Cardiac muscle cell (in vitro differentiated cells and primary cell): ENCODE data around the gene GPR37. TPM values are rescaled to one million over a fixed set of nuclear protein-coding genes. Genes with fewer than 3 reads are reported as not detected.

Experiments used
- DNase-seq, 2 donors: peaks; one replicate each; pipeline versions ENCODE4 v3.0.0 to v3.0.0-alpha.2; 2010 to 2017; ENCODE audit warnings: low read depth in 1 of 2, low spot score in 1 of 2
- H3K27ac ChIP-seq: fragments of 200-600 bp; sonication (generic); 2 replicates; pipeline ENCODE4 v1.5.1; 2016
- H3K27me3 ChIP-seq: fragments of 200-600 bp; sonication (generic); 2 replicates; pipeline ENCODE4 v1.6.0; 2016; ENCODE audit warnings: control low read depth
- H3K36me3 ChIP-seq: fragments of 200-600 bp; sonication (generic); 2 replicates; pipeline ENCODE4 v1.5.1; 2016; ENCODE audit warnings: control low read depth
- H3K4me1 ChIP-seq: fragments of 200-600 bp; sonication (generic); 2 replicates; pipeline ENCODE4 v1.8.1; 2017; ENCODE audit warnings: low read depth, mild to moderate bottlenecking, mixed run types
- H3K4me3 ChIP-seq: fragments of 200-600 bp; sonication (generic); 2 replicates; pipeline ENCODE4 v1.5.1; 2016; ENCODE audit warnings: mild to moderate bottlenecking
- H3K9me3 ChIP-seq: fragments of 200-600 bp; sonication (generic); 2 replicates; pipeline ENCODE4 v1.5.1; 2017; ENCODE audit warnings: low read depth, mild to moderate bottlenecking, control low read depth
- CTCF ChIP-seq: IDR thresholded peaks from 2 replicates; pipeline ENCODE4 v1.5.1; 2012; ENCODE audit warnings: low read depth, mild to moderate bottlenecking, low read length
- polyA plus RNA-seq: library from polyadenylated mRNA; unstranded; fragments of >200 nt; fragmentation: Nextera tagmentation; extraction: Ambion mirVana; gene quantifications from 2 replicates; pipeline ENCODE4 v1.2.1, GENCODE V29; 2016
- total RNA-seq: library from RNA; depleted of rRNA; stranded (reverse); fragments of >200 nt; gene quantifications from 2 replicates; pipeline ENCODE4 v1.2.3, GENCODE V29; 2016

GPR37 gene
- total and polyA plus RNA-seq, 2 experiments from 2014 or later = 8.6 to 15.9 TPM

GRCh38 chr7:124810605-124811004, 45.0 kb upstream of the GPR37 start:
- no peaks in the 10 kb centered on the region for H3K36me3 ChIP-seq
- TF ChIP-seq CTCF = no peak
- H3K9me3 ChIP-seq = no peaks in the 10 kb centered on the region
- H3K27me3 ChIP-seq = no peaks in the 10 kb centered on the region
- H3K27ac ChIP-seq = no peak overlapping the region
- H3K4me1 ChIP-seq = no peaks in the 10 kb centered on the region
- DNase-seq = no peak
- H3K4me3 ChIP-seq = no peak overlapping the region

GRCh38 chr7:124808206-124808605, 42.6 kb upstream of the GPR37 start:
- Histone ChIP-seq H3K4me1 (no peaks in the 10 kb centered on the region), H3K4me3 (no peak overlapping the region), H3K9me3 (no peaks in the 10 kb centered on the region), H3K27me3 (no peaks in the 10 kb centered on the region), H3K27ac (no peak overlapping the region), H3K36me3 (no peaks in the 10 kb centered on the region)
- no peak for TF ChIP-seq CTCF
- DNase-seq = no peak

DNA sequence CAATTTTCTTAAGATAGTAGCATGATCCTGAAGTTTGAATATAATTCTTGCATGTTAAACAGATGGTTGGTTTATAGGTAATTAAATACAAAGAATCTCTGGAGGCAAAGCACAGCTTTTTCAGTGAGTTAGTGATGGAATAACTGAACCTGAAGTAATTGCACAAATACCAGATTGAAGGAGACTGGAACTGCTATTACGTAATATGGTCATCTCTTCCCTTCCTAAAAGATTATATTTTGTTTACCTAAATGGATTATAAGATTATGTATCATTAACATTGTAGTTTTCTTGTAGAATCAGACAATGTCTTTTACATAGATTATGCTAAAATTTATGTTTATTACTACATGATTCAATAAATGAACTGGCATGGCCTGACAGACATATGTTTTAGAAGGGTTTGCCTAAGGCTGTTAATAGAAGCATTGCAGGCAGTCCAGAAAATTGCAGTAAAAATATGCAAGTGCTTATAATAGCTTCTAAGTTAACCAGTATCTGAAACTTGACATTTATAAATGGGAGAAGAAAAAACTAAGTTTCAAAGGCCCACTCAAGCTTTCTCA, 35.8 kb upstream of the GPR37 start:
- H3K4me1 ChIP-seq = peaks cover 9% of the 10 kb centered on the region
- TF ChIP-seq CTCF = no peak
- H3K9me3 ChIP-seq = no peaks in the 10 kb centered on the region

GRCh38 chr7:124800386-124800785, 34.8 kb upstream of the GPR37 start:
- no peaks in the 10 kb centered on the region for H3K36me3 ChIP-seq
- peaks cover 9% of the 10 kb centered on the region for H3K4me1 ChIP-seq
- no peak overlapping the region for H3K4me3 ChIP-seq
- peak overlapping the region; percentile 73 for H3K27ac ChIP-seq
- peak in 1 of 2 donors; percentile 29 for DNase-seq
- no peak for TF ChIP-seq CTCF
- H3K9me3 ChIP-seq = no peaks in the 10 kb centered on the region
- H3K27me3 ChIP-seq = no peaks in the 10 kb centered on the region

More for the DNA sequence above, 35.8 kb upstream of the GPR37 start:
- DNase-seq = no peak
- Histone ChIP-seq H3K27me3 (no peaks in the 10 kb centered on the region), H3K27ac (no peak overlapping the region), H3K36me3 (no peaks in the 10 kb centered on the region), H3K4me3 (no peak overlapping the region)

- H3K36me3 ChIP-seq = no peaks in the 10 kb centered on the region
- DNase-seq = no peak
- no peak for TF ChIP-seq CTCF
- H3K4me1 ChIP-seq = peaks cover 9% of the 10 kb centered on the region
- H3K4me3 ChIP-seq = no peak overlapping the region
- H3K27ac ChIP-seq = no peak overlapping the region
- no peaks in the 10 kb centered on the region for H3K27me3 ChIP-seq
- no peaks in the 10 kb centered on the region for H3K9me3 ChIP-seq
These were observed 33.9 kb upstream of the GPR37 start for GRCh38 chr7:124799448-124799847.
